ENCODE results near the gene RBP5.

Gene RBP5

DNA sequence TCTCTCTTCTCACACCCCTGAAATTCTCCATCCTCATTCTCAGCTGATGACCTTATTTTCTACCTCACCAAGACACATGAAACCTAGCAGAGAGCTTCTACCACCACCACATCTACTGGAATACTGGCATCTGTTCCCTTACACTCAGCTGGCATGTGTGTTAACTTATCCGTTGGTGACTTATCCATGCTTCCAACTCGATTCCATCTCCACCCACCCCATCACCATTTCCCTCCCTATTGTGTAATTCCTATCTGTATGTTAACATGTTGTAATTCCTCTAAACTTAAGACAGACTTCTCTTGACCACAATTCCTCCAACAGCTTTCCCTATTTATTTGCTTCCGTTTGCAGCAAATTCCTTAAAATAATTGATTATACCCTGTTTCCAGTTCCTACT is 52.8 kb downstream of the RBP5 start:
- DNase-seq (ENCODE audit: low read depth in 3 of 3), result no peak

DNA sequence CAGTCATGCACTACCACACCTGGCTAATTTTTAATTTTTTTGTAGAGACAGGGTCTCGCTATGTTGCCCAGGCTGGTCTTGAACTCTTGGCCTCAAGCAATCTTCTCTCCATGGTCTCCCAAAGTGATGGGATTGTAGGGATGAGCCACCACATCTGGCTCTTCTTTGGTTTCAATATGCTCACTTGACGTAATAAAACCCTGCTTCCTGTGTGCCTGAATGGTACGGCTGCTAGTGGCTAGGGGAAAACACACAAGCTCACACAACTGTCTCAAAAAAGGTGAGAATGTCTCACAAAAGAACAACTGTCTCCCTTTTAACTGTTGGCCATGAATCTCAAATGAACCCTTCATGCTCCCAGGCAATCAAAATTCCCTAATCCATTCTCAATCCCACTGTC is 53.2 kb downstream of the RBP5 start:
- DNase-seq (ENCODE audit: low read depth in 3 of 3), result no peak

DNA sequence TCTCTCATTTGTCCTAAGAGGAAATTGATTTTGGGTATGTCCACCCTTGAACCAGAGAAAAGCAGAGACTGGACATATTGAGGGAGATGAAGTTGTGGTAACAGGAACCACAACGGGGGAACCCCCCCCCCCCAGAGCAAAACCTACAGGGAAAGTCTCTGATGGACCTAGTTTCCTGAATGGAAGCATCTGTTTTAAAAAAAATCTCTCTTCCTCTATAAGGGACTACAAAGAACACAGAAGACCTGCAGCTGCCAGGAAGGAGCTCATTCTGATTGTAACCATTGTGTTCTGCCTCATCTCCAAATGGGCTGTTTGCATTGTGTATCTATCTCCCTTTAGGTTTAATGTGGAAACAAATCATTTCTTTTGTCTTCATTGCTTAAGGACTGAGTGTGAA is 54.7 kb downstream of the RBP5 start:
- DNase-seq (ENCODE audit: low read depth in 3 of 3), result no peak
